Inferior parietal cortex (tissue), 1 donor: ENCODE measurements around the gene ADH1B.
"Not testable (repeated sequence)": the region's sequence is repeated elsewhere in the genome, so short reads cannot be mapped to it uniquely, and the experiment has no call there.

Experiments
- DNase-seq: peaks from one replicate; pipeline ENCODE4 v3.0.0-alpha.2; 2016; ENCODE audit errors: extremely low spot score

The ADH1B gene

DNA sequence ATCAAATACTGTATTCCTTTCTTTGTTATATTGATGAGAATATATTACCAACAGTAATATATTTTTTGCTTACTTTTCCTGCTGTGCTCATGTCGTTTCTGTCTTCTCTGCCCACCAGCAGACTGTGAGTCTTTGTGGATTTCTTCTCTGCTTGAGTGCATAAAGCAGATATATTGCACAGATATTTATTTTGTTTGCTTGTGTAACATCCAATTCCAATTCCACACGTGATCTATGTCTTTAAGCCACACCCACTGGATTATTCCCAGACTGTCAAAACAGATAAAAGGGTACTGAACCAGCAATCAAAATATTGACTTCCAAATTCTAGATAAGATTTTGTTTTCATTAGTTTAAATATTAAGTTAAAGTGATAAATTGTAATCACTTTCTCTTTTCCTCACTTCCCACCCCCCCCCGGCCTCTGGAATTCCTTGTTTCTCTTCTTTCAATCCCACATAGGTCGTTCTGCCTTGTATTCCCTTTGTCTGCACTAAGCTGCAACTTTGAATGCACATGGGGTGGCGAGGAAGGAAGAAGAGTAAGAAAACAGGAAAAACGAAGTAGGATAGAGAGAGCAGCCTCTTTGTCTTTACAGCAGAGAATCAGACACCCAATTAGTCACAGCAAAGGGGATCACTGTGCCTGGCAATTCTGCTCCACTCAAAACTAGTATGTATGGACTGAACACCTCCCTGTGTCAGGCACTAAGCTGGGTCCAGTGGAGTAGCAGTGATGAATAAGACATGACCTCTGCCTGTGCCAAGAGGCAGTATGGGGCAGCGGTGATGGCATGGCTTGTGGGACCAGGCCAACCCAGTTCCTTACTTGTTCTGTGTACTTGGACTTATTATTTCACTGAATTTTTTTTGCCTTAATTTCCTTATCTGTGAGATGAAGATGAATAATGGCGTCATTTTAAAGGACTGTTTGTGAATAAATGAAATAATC, at the start of gene ADH1B:
Gene ADH1B (minus strand): TSS at position 161 of the 951 bp plus-strand sequence. CDS start 70 bp downstream, at position 91.
- DNase-seq: no peak

DNA sequence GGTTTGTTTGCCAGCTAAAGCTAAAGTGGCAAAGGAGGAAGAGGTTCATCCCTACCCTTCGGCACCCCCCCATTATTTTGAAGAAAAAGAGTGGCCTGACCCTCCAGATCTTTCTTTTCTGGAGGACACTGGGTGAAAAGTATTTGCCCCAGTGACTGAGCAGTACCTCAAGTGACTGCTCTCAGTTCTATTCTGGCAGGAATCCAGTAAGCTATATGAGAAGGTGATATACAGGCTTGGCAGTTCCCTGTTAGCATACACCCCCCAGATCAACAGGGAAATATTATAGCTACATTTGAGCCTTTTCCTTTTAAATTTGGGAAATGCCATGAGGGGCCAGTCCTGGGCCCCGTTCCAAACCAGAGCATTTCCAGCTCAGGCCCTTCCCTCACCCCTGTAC, 46.6 kb upstream of the ADH1B start:
- DNase-seq: not testable (repeated sequence)

DNA sequence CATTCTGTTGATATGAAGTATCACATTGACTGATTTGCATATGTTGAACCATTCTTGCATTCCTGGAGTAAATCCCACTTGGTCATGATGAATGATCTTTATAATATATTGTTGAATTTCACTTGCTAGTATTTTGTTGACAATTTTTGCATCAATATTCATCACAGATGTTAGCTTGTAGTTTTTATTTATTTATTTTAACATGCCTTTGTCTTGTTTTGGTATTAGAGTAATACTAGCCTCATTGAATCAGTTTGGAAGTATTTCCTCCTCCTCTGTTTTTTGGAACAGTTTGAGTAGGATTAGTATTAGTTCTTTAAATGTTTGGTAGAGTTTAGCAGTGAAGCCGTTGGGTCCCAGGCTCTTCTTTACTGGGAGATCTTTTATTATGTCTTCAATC, 45.3 kb upstream of the ADH1B start:
- DNase-seq: no peak

DNA sequence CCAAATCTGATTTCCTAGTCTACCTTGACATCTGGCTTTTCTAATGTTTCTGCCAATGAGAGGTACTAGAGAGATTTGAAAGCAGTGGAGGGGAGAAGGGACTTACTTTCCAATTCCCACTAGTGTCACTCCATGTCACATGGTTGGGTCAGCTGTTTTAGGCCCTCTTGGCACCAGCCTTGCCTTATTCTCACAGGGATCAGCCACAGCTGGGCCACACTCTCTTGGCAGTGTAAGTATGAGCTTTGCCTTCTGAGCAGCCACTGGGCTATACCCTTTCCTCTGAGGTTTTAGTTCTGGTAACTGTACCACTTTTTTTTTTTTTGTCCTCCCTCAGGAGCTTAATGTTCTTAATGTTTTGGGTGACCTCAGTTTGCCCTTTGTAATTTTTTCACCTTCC, 41.6 kb upstream of the ADH1B start:
- no peak for DNase-seq

DNA sequence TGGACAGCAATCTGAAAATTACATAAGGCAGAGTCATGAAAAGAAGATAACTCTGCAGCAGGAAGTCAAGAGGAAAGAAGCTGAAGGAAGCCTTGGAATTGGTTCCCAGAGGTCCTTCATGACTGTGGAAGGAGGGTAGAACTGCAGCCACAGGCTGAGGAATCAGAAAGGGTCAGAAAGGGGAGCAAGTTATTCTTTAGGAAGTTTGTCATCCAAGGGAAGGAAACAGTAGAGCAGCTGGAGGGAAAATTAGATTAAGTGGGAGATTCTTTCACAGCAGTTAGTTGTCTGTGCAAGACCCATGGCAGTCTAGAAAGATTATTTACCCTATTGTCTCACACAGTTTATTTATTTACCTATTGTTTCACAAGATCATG, 40.7 kb upstream of the ADH1B start:
- DNase-seq: no peak

DNA sequence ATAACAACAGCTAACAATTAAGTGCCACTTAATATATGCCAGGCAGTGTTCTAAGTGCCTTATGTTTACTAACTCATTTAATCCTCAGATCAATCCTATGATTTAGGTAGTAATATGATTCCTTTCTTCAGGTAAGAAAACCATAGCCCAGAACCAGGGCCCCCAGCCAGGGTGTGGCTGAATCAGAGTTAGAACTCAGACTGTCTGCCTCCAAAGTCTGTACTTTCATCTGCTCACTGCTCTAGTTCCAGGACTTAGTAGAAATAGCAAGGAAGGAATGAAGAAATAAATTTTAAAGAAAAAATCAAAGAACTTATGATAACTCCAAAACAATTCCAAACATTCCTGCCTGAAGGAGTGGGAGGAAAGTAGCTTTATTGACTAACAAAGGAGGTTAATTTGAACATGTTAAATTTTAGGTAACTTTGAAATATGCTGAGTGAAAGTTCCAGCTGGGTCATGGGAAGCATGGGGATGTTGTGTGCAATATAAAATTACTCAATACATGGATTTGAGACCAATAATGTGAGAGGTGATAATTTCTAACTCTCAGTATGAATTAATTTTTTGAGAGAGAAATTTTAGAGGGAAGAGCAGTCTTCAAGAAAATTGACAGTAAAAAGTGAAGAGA, 40.2 kb upstream of the ADH1B start:
- DNase-seq: no peak

DNA sequence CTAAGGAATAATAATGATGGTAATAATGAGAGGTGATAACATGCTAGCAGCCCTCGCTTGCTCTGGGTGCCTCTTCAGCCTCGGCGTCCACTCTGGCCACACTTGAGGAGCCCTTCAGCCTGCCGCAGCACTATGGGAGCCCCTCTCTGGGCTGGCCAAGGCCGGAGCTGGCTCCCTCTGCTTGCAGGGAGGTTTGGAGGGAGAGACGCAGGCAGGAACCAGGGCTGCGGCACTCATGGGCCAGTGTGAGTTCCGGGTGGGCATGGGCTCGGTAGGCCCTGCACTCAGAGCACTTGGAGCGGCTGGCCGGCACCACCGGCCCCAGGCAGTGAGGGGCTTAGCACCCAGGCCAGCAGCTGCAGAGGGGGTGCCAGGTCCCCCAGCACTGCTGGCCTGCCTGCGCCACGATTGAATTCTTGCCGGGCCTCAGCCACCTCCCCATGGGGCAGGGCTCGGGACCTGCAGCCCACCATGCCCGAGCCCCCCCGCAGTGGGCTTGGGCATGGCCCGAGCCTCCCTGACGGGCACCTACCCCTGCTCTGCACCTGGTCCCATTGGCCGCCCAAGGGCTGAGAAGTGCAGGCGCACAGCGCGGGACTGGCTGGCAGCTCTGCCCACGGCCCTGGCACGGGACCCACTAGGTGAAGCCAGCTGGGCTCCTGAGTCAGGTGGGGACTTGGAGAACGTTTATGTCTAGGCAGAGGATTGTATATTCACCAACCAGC, 38.4 kb upstream of the ADH1B start:
- no peak for DNase-seq

DNA sequence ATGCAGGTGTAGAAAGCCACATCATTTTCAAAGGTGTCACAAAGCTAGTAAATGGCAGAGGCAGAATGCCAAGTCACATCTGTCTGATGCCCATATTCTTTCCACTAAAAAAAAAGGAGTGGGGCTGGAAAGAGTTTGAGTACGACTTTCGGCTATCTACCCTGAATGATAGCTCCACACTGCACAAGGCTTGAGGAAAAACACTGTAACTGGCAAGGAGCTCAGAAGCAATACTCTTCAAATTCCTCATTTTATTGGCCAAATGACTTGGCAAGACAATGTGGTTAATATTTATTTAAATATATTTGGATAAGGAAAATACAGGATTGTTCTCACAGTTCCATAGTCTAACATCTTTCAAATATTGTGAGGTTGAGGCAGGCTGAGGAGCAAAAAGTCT, 36.7 kb upstream of the ADH1B start:
- DNase-seq: no peak

DNA sequence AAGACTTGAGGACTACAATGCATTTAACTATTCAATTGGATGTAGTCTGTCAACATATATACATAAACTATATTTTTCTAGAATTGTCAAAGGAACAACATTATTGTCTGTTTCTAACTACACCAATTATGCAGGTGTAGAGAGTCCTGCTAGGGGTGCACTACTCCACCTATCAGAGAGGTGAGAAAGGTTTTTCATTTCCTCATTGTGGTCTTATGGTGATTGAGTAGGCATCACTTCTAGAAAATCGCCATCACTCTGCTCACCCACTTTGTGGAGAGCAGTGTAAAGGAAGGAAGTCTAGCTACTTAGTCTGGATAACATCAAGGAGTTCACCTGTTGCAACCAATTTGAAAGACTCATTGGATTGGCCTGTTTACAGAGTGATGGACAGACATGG, 35.8 kb upstream of the ADH1B start:
- no peak for DNase-seq

DNA sequence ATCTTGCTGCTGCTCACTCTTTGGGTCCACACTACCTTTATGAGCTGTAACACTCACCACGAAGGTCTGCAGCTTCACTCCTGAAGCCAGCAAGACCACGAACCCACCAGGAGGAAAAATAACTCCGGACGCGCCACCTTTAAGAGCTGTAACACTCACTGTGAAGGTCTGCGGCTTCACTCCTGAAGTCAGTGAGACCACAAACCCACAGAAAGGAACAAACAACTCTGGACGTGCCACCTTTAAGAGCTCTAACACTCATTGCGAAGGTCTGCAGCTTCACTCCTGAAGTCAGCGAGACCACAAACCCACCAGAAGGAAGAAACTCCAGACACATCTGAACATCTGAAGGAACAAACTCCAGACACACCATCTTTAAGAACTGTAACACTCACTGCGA, 34.9 kb upstream of the ADH1B start:
- not testable (repeated sequence) for DNase-seq

DNA sequence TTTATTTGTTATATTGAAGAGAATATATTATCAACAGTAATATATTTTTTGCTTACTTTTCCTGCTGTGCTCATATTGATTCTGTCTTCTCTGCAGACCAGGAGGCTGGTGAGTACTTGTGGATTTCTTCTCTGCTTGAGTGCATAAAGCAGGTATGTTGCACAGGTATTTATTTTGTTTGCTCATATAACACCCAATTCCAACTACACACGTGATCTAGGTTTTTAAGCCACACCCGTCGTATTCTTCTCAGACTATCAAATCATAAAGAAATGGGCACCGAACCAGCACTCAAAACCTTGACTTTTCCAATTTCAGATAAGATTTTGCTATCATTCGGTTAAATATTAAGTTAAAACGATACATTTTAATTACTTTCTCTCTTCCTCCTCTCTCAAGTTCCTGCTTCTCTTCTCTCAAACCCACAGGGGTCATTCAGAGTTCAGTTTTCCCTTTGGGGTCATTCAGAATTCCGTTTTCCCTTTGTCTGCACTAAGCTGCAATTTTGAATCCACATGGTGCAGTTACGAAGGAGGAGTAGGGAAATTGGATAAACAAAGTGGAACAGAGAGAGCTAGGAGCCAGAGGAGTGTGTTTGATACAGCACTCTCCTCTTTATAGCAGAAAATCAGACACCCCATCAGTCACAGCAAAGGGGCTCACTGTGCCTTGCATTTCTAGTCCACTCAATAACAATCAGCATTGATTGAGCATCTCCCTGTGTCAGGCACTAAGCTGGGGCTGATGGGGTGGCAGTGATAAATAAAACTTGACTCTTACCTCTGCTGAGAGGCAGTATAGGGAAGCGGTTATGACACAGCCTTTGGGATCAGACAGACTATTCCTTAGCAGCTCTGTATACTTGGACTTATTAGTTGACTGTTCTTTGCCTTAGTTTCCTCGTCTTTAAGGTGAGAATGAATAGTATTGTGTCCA, 31.7 kb upstream of the ADH1B start, which contains the start of gene ADH1C:
Gene ADH1C (minus strand): TSS at position 145 of the 936 bp plus-strand sequence. CDS start 71 bp downstream, at position 74.
- DNase-seq: no peak

DNA sequence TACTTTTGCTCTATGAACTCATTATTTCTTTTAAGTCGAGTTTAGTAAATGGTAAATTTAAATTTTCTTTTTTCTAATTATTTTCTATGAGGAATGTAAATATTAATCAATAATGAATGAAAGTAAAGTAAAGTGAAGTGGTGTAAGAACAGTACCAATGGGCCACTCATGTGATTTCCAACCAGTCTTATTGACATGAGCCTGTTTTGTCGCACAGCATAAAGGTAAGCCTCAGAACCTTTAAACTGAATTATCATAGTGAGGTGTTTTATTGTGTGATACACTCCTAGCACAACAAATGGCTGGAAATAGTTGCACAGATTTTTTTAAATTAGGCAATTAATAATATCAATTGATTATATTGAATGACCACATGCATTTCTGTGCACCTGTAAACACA, 30.3 kb upstream of the ADH1B start:
- DNase-seq: no peak

DNA sequence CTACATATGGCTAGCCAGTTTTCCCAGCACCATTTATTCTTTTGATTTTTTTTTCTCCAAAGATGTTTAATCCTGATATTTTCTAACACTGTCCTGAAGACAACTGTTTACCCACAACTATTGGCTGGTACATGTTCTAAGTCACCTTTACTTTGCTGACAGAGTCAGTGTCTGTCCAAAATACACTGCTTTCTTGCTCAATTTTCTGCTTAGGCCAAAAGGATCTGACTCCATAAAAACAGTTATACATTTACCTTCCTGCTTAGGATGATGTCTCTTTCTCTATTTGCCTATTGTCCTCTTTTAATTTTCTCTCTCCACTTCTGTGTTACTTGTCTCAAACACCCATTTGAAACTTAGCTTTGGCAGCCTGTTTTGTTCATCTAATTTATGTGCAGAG, 28.1 kb upstream of the ADH1B start:
- DNase-seq: no peak

DNA sequence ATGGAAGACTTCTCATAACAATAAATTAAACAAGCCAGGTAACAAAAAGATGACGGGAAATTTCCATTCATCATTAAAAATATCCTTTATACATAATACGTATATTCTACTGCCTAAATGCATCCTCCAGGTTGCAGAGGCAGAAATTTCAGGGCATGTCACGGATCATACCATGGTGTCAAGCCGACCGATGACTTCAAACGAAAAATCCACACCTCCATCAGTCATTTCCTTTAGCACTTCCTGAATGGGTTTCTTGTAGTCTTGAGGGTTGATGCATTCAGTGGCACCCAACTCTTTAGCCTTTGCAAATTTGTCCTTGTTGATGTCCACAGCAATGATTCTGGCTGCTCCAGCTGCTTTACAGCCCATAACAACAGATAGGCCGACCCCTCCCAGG, 21.4 kb upstream of the ADH1B start:
- not testable (repeated sequence) for DNase-seq

DNA sequence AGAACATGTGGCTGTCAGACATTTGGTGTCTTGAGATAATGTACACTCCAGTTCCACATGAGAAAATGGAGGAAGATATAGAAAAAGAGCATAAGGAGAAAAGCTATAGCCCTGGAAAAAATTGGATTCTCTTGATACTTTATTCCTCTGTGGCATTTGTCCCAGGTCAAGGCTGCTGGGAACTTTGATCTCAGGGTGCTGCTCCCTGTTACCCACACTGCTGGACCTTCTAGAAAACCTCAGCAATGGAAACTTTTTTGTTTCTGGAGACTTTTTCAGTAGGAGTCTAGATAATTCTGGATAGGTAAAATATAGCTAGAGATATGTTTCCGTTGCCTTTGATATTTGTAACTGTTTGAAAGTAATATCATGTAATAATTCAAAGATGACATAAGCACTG, 20.2 kb upstream of the ADH1B start:
- no peak for DNase-seq

DNA sequence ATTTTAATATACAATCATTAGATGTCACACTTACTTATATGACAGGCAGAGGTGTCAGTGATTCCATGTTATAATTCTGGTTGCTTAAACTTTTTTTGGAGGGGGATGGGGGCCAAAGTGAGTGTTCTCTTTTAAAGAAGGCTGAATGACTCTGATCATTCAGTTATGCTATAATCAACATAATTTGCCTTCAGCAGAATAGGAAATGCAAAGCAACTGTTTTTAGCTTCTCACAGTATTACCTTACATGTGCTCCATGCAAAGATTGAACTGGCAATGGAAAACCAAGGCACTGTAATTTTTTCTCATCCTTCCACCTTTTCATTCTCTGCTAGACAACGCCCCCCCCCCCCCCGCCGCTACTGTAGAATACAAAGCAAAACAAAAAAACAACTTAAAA, 18.0 kb upstream of the ADH1B start:
- no peak for DNase-seq

DNA sequence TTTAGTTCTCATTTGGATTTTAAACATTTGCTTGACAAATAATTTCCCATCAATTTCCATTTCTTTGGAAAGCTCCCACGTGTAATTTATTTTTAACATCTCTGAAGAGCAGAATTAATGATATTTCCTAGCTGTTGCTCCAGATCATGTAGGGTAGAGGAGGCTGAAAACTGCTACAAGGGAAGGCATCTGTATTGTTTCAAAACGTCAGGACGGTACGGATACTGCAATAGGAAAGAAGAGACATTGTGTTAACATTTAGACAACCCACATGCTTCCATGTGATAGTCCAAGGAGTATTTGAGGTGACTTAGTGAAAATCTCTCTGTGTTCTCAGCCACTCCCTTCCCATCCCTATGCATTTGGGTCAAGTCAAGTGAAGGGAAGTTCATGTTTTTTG, 15.4 kb upstream of the ADH1B start:
- DNase-seq: no peak

DNA sequence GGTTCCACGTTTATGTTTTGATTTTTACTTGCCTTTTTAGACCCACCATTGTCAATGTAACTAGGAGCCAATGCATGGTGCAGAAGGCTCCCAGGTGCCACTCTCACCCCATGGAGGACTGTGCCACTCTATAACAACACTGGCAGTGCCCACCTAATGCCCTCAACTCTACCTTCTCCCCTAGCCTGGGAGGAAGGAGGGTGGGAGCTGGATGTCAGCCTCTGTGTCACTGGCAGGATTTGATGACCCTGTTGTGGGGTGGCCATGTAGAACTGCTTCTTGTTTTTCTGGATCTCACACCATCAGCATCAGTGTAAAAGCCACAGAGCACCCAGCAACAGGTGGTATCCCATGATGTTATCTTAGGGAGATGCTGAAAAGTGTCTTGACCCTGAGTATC, 13.7 kb upstream of the ADH1B start:
- DNase-seq: no peak

DNA sequence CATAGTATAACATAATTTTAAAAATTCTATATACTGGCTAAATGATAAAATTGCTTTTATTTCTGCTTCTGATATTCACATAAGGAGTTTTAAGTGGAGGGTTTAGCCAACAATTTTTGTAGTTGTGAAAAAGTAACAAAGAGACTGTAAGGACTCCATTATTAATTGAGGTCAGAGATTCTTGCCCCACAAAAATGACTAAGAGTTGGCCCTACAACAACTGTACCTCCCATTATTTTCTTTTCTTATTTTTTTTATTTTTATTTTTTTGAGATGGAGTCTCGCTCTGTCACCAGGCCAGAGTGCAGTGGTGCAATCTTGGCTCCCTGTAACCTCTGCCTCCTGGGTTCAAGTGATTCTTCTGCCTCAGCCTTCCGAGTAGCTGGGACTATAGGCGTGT, 9.4 kb upstream of the ADH1B start:
- DNase-seq: no peak

DNA sequence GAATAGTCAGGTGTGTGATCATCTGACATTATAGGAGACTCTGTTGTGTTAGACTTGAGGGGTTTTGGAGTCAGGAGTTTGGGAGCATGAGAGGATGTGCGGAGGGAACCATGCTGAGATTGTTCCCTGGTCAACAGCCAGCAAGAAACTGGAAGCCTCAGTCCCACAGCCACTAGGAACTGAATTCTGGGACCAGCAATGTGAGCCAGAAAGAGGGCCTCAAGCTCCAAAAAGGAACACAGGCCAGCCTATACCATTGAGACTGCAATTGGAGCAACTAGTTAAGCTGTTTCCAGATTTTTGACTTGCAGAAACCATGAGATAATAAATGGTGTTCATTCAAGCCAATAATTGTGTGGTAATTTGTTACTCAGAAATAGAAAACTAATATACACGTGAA, 8.7 kb upstream of the ADH1B start:
- DNase-seq: no peak

DNA sequence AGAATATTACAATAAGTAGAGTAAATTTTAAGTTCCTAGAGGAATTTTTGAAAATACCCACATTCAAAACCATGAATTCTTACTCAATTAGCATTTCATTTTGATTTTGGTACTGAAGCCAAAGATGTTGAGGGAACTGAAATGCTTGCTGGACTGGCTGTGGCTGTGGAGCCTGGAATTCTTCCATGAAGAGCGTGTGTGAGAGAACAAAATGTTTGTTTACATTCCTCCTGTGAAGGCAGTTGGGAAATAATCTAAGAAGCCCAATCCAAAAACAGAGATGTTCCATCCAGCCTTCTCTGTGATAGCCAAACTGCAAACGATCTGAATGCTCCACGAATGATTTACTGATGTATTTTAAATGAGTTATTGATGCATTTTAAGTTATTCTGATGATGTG, 3.8 kb upstream of the ADH1B start:
- peak; percentile 44 for DNase-seq
